Thoracic aorta (tissue), 2 donors: ENCODE results near the gene CCDC91. TPM values are rescaled to one million over a fixed set of nuclear protein-coding genes. Genes with fewer than 3 reads are reported as not detected.
A peak's percentile ranks its signal among the peaks of the same experiment; 100 is the strongest.

Experiments
- ATAC-seq: fragments of 150-250 bp; one replicate; pipeline ENCODE4 v1.8.0; 2017; ENCODE audit warnings: low read depth; ENCODE audit not compliant: insufficient number of reproducible peaks, low FRiP score
- DNase-seq: peaks from one replicate; pipeline ENCODE4 v3.0.0-alpha.2; 2020; ENCODE audit warnings: low spot score
- H3K27ac ChIP-seq, 2 donors: fragments of 200-600 bp; sonication (generic); 1 replicate in 1 of 2; 2 replicates in 1 of 2; pipeline ENCODE4 v1.5.1; 2016; ENCODE audit warnings: mild to moderate bottlenecking in 2 of 2, moderate library complexity in 2 of 2
- H3K27me3 ChIP-seq: fragments of 200-600 bp; sonication (generic); replicated peaks from 2 replicates; pipeline ENCODE4 v1.6.0; 2016; ENCODE audit warnings: mild to moderate bottlenecking; ENCODE audit not compliant: insufficient read depth
- H3K36me3 ChIP-seq: fragments of 200-600 bp; sonication (generic); one replicate; pipeline ENCODE4 v1.5.1; 2016
- H3K4me1 ChIP-seq, 2 donors: fragments of 200-600 bp; sonication (generic); 1 replicate in 1 of 2; 2 replicates in 1 of 2; pipeline versions ENCODE4 v1.5.1 to v1.6.0; 2016; ENCODE audit warnings: low read depth in 2 of 2, mild to moderate bottlenecking in 1 of 2; ENCODE audit not compliant: control insufficient read depth in 1 of 2
- H3K4me3 ChIP-seq: fragments of 200-600 bp; sonication (generic); 2 replicates; pipeline ENCODE4 v1.5.1; 2016; ENCODE audit warnings: mild to moderate bottlenecking
- H3K9me3 ChIP-seq: fragments of 200-600 bp; sonication (generic); 2 replicates; pipeline ENCODE4 v1.5.1; 2016
- CTCF ChIP-seq: fragments of 200-600 bp; sonication (generic); IDR thresholded peaks from one replicate; pipeline ENCODE4 v1.5.1; 2019; ENCODE audit warnings: antibody characterized with exemption
- total RNA-seq, 2 donors: library from RNA; depleted of rRNA; stranded (reverse); fragments of >200 nt; gene quantifications; one replicate each; pipeline versions ENCODE4 v1.1.0 to v1.2.3, GENCODE V29; 2016

Gene CCDC91
- total RNA-seq, 2 donors from 2014 or later = 26.6 to 27.6 TPM

GRCh38 chr12:28308891-28309290 is 118.6 kb downstream of the CCDC91 start:
- Histone ChIP-seq H3K36me3 (no peaks in the 10 kb centered on the region), H3K9me3 (no peaks in the 10 kb centered on the region), H3K27me3 (no peaks in the 10 kb centered on the region), H3K4me1 (peaks cover 7% of the 10 kb centered on the region in 2 donors), H3K4me3 (no peak overlapping the region), H3K27ac (no peak overlapping the region)
- no peak for DNase-seq
- no peak for ATAC-seq
- TF ChIP-seq CTCF = no peak

GRCh38 chr12:28313631-28314030 is 123.4 kb downstream of the CCDC91 start:
- peaks cover 11 to 12% of the 10 kb centered on the region in 2 donors for H3K4me1 ChIP-seq
- no peak overlapping the region for H3K4me3 ChIP-seq
- H3K36me3 ChIP-seq = no peaks in the 10 kb centered on the region
- TF ChIP-seq CTCF = no peak
- DNase-seq (no peak), ATAC-seq (no peak)
- no peaks in the 10 kb centered on the region for H3K9me3 ChIP-seq
- H3K27ac ChIP-seq = peak overlapping the region in 1 of 2 donors; percentile 33
- no peaks in the 10 kb centered on the region for H3K27me3 ChIP-seq

GRCh38 chr12:28316049-28316448 is 125.8 kb downstream of the CCDC91 start:
- H3K4me1 ChIP-seq = peaks cover 11 to 12% of the 10 kb centered on the region in 2 donors
- DNase-seq (no peak), ATAC-seq (no peak)
- H3K27ac ChIP-seq = no peak overlapping the region
- H3K36me3 ChIP-seq = no peaks in the 10 kb centered on the region
- no peak overlapping the region for H3K4me3 ChIP-seq
- TF ChIP-seq CTCF = no peak
- no peaks in the 10 kb centered on the region for H3K9me3 ChIP-seq
- no peaks in the 10 kb centered on the region for H3K27me3 ChIP-seq

GRCh38 chr12:28318273-28318672 is 128.0 kb downstream of the CCDC91 start:
- Histone ChIP-seq H3K9me3 (no peaks in the 10 kb centered on the region), H3K36me3 (no peaks in the 10 kb centered on the region), H3K27me3 (no peaks in the 10 kb centered on the region), H3K27ac (no peak overlapping the region), H3K4me1 (peaks cover 10 to 11% of the 10 kb centered on the region in 2 donors), H3K4me3 (no peak overlapping the region)
- no peak for TF ChIP-seq CTCF
- DNase-seq = no peak
- no peak for ATAC-seq

GRCh38 chr12:28320353-28320752 is 130.1 kb downstream of the CCDC91 start:
- no peak for TF ChIP-seq CTCF
- Histone ChIP-seq H3K4me3 (no peak overlapping the region), H3K9me3 (no peaks in the 10 kb centered on the region), H3K4me1 (no peaks in the 10 kb centered on the region), H3K36me3 (no peaks in the 10 kb centered on the region), H3K27ac (no peak overlapping the region), H3K27me3 (no peaks in the 10 kb centered on the region)
- DNase-seq (no peak), ATAC-seq (no peak)
